SK-MEL-5 (cell line): ENCODE measurements around the gene NRG3. TPM values are rescaled to one million over a fixed set of nuclear protein-coding genes. Genes with fewer than 3 reads are reported as not detected.
A peak's percentile ranks its signal among the peaks of the same experiment; 100 is the strongest.
"Not testable (repeated sequence)": the region's sequence is repeated elsewhere in the genome, so short reads cannot be mapped to it uniquely, and the experiment has no call there.

ENCODE experiments used
- DNase-seq: peaks from one replicate; pipeline ENCODE4 v3.0.0-alpha.2; 2016; ENCODE audit warnings: low read depth, low spot score
- in situ Hi-C: cut with HindIII; loops from 2 replicates; pipeline ENCODE4 v1.10.0; 2016; ENCODE audit warnings: low sequenced_read_pairs, high pct_unique_total_duplicates, low pct_unique_long_range_greater_than_20kb
- total RNA-seq: library from RNA; depleted of rRNA; stranded (reverse); fragments of >200 nt; shearing (Covaris generic); gene quantifications from 2 replicates; pipeline ENCODE4 v1.2.3, GENCODE V29; 2014

Gene NRG3
- total RNA-seq, 1 experiment from 2014 or later: 4.6 TPM

DNA sequence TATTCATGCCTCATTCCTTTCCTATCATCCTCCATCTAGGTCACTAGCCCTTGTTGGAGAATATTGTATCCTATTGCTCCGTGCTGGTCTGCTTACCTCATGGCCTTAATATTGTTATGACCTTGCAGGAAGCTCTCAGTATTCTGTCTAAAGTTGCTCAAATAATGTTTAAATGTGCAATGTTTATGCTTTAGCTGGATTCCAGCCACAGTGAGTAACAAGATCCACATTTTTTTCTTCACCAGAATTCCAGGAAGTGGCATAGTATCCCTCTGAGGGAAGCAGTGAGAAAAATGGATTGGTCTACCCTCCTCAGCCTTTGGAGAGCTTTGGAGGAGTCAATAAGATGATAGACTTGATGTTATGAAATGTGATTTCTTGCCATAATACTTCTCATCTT is 402.6 kb downstream of the NRG3 start:
- DNase-seq: no peak
- in situ Hi-C loops: no loop called here

DNA sequence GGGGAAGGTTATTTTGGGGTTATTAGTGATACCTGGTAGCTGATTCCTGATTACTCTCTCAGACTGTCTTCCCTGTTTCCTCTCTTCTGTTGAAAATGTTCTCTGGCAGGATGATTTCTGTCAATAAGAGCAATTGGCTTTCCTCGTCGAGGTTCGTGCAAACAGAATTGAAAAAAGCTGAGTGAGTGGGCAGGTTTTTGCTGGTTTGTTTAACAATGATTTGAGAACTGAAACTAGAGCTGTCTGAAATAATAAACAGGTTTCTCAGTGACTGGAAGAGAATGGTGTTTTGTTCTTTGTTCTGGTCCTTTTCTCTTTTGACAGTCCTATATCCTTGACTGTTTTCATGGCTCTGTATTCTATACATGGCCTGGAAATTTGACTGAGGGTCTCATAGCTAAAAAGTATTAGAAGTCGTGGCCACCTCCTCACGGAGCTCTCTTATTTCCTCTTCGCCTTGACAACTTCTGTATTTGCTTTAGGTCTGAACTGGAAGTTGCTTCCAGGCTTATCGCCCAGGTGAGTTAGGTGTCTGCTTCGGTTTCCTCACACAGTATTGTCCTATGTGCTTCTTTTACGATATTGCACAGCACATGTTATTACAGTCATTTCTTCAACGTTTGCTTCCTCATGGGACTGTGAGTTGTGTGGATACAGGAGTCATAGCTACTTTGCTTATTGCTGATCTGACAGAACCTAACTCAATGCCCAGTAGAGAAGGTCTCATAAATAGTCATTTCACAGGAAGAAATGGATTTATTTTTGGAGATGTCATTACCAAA is 403.6 kb downstream of the NRG3 start:
- in situ Hi-C loops: no loop called here
- no peak for DNase-seq

DNA sequence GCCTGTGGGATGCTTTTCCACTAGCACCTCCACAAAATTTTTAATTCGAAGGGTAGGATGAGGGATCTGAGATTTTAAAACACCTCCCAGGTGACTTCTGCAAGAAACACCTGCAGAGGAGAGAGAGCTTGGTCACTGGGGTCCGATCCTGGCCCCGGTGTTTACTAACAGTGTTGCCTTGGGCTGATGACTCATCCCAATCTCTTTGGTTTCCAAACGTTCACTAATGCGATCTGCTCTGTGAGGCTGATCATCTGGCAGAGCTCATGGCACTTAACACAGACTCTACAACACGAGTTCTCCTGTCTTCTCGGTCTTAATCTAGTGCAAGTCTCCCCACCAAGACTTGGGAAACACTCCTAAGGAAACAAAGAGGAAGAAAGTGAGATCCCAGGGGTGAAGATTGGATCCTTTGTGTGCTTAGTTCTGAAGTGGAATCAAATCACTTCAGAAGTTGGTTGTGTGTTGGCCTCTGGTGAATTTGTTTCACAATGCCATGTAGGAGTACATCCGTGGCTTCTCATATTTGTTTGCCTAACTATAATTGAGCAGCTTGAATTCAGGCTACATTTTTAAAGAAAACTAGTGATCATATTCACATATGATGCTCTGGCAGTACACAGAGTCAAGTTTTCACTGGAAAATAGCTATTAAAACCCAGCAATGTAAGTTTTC is 407.9 kb downstream of the NRG3 start:
- in situ Hi-C loops: no loop called here
- peak; percentile 6 for DNase-seq

- in situ Hi-C loops: no loop called here
Measured at GRCh38 chr10:82284180-82284579, 409.2 kb downstream of the NRG3 start.

GRCh38 chr10:82288461-82288881 is 413.5 kb downstream of the NRG3 start:
- in situ Hi-C loops: no loop called here
- DNase-seq: no peak

More at GRCh38 chr10:82284180-82284579, 409.2 kb downstream of the NRG3 start:
- DNase-seq: no peak

DNA sequence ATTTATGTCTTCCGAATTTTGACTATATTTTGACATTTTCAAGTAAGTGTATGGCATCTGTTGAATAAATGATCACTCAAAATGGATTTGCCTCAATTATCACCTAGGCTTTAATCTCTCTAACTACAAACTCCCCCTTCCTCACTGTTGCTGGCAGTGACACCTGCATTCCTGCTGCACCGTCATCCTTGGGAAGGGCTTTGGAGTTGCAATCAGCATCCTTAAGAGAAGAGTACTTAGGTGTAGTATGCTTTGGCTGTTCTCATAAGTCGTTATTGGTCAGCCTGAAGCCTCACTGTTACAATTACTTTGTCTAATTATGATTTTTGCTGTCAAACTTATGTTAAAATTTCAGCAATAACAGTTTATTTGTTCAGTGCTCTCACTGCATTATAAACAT is 415.0 kb downstream of the NRG3 start:
- DNase-seq: no peak
- in situ Hi-C loops: no loop called here

GRCh38 chr10:82294874-82295378 is 419.9 kb downstream of the NRG3 start:
- no peak for DNase-seq
- in situ Hi-C loops: no loop called here

- in situ Hi-C loops: no loop called here
- no peak for DNase-seq
Measured at GRCh38 chr10:82308641-82309040, 433.6 kb downstream of the NRG3 start.

DNA sequence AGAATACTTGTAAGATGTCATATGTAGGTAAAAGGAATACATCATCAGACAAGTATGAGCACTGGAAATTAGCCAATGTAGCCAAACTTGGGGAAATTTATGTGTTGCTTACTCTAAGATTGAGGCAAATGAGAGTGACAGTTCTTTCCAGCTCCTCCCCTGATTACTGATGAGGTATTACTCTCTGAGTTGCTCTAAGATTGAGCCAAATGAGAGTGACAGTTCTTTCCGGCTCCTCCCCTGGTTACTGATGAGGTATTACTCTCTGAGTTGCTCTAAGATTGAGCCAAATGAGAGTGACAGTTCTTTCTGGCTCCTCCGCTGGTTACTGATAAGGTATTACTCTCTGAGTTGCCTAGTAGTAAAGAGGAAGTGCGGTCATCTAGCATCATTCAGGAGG is 435.8 kb downstream of the NRG3 start:
- no peak for DNase-seq
- in situ Hi-C loops: no loop called here

DNA sequence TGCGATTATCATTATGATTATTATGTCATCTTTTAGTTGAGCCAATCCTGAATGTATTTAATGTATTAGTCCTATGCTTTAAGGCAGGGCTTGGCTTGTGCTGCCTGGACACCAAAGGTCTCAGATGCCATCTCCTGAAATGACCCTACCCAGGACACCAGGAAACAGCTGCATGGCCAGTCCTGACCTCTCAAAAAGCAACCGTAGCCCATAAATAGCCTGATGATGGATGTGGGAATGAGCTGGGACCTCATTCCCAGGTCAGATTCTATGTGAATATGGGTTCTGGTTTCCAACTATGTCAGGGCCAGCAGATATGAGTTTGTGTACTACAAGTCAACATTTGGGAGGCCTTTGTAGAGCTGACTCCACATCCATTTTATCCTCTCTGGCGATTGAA is 438.4 kb downstream of the NRG3 start:
- no peak for DNase-seq
- in situ Hi-C loops: no loop called here

DNA sequence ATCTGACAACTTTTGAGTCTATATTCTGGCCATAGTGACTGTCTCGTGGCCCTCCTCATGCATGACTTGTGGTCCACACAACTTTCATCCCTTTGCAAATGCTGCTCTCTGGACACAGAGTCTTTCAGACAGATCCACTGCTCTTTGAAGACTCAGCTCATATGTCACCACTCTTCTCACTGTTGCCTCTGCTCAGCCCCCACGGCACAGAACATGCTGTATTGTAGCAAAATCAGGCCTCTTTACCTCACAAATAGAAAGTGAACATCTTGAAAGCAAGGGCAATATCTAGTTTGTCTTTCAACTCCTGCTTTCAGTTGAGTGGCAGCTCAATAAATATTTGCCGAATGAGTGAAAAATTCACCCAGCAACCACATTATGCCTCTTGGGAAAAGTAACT is 443.5 kb downstream of the NRG3 start:
- no peak for DNase-seq
- in situ Hi-C loops: no loop called here

DNA sequence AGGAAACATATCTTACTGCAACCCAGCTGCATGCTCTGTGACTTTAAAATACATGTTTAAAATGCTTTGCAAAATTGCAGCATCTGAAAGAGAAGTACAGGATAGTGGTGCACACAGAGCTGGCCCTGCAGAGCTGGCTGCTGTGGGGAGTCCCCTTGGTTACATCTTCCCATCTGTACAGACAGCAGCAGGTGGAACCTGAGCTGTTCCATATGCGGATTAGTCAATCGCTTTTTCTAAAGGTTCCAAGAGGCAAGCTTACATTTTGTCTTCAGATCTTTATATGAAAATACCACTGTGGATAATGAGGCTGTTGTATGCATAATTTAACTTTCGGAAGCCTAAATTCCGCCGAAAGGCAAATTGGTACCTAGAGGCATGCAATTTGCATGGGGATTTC is 444.1 kb downstream of the NRG3 start:
- no peak for DNase-seq
- in situ Hi-C loops: no loop called here

GRCh38 chr10:82319562-82319961 is 444.6 kb downstream of the NRG3 start:
- DNase-seq: no peak
- in situ Hi-C loops: no loop called here

- in situ Hi-C loops: no loop called here
- no peak for DNase-seq
Measured at GRCh38 chr10:82321724-82322123, 446.7 kb downstream of the NRG3 start.

DNA sequence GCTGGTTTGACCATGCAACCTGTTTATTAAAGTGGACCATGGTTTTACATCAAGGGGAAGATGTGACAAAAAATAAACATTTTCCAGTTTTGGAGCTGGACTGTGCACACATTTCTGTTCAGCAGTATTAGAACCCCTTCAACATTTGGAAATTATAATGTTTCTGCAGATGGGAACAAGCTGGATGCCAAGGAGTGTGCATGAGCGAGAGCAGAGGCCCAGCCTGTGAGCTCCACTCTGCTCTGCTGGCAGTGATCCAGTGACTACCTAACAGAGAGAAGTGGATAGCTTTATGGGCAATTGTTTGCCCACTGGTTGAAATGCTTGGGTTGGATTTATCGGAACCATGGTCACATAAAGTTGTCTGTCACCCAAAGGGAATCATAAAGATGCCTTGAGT is 456.7 kb downstream of the NRG3 start:
- no peak for DNase-seq
- in situ Hi-C loops: no loop called here

GRCh38 chr10:82335831-82336230 is 460.8 kb downstream of the NRG3 start:
- DNase-seq: no peak
- in situ Hi-C loops: no loop called here

GRCh38 chr10:82340166-82340565 is 465.2 kb downstream of the NRG3 start:
- DNase-seq: no peak
- in situ Hi-C loops: no loop called here

DNA sequence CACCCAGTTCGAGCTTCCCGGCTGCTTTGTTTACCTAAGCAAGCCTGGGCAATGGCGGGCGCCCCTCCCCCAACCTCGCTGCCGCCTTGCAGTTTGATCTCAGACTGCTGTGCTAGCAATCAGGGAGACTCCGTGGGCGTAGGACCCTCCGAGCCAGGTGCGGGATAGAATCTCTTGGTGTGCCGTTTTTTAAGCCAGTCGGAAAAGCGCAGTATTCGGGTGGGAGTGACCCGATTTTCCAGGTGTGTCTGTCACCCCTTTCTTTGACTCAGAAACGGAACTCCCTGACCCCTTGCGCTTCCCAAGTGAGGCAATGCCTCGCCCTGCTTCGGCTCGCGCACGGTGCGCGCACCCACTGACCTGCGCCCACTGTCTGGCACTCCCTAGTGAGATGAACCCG is 474.6 kb downstream of the NRG3 start:
- in situ Hi-C loops, DNase-seq: not testable (repeated sequence)

- DNase-seq: no peak
- in situ Hi-C loops: no loop called here
Measured at GRCh38 chr10:82353381-82353780, 478.4 kb downstream of the NRG3 start.
